ENCODE measurements around the gene MYBPC1.

MYBPC1 gene

DNA sequence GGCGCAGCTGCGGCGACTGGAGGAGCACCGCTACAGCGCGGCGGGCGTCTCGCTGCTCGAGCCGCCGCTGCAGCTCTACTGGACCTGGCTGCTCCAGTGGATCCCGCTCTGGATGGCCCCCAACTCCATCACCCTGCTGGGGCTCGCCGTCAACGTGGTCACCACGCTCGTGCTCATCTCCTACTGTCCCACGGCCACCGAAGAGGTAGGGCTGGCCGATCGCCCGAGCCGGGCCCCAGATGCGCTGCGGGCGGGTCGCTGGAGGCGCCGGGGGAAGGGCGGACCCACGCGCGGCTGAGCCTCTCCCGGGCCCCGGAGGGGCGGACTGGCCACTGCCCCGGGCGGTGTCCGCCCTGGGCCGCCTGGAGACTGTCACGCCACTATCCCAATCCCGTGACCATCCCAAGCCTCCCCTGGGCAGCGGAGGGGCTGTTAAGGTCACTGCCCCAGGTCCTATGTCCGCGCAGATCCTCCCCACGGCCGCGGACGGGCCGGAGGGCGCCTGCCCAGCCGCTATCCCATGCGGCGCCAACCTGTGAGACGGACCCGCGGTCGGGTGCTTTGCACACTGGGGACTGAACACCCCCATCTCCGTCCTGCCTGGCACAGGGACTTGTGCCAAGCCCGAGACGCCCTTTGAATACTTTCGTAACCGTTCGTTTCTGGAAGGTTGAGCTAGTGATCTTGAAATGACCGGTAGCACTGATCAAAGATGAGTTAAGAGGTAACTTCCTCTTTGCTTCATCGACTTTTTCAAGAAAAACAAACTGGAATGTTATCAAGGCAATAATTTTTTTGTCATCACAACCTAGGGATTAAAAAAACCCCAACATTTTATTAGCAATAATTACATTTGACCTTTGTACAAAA, 103.4 kb downstream of the MYBPC1 start:
- peak; percentile 16 for TF ChIP-seq POLR2A (IDR thresholded peaks at IDR 0.05; ENCODE audit: low read depth, low read length)
- peak; percentile 23 for FAIRE-seq

DNA sequence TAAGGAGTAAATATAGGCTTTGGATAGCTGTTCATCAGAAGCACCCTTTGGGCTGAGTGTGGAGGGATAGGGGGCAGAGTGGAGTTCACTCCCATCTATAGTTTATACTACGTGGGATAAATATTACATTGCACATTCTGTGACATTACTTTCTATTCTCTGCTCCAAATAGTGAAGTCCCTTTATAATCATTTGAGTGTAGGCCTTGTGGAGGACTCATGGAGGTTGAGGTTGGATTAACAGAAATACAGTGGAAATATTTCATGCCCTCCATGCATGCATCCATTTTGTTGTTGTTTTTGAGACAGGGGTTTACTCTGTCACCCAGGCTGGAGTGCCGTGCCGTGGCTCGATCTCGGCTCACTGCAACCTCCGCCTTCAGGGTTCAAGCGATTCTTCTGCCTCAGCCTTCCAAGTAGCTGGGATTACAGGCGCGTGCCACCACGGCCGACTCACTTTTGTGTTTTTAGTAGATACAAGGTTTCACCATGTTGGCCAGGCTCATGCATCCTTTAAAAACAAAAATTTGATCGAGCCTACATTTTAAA, 104.1 kb downstream of the MYBPC1 start:
- FAIRE-seq = peak; percentile 20
- TF ChIP-seq POLR2A (IDR thresholded peaks at IDR 0.05; ENCODE audit: low read depth, low read length) = no peak
- peak; percentile 19 for DNase-seq (ENCODE audit: insufficient read length, low spot score)

More for the DNA sequence above, 103.4 kb downstream of the MYBPC1 start:
- peak; percentile 42 for DNase-seq (ENCODE audit: insufficient read length, low spot score)

DNA sequence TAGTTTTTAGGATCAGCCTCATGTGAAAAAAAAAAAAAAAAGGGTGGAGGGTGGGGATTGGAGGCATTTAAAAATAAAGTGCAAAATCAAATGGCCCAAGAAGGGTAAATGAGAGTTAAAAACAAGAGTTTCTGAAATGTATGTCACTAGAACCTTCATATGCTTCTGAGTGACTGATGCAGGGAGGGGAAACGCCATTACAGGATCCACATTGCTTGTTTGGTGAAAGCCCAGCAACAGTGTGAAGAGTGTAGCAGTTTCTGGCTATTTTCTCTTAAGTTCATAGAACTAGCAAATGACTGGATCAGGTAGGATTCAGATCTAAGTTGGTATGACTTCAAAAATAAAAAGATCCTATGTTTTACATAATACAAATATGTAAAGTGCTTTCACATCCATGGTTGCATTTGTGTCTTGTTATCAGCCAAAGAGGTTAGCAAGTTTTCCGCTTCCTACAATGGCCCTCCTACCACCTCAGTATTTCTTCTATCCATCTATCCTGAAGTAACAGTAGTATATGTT, 105.6 kb downstream of the MYBPC1 start:
- DNase-seq (ENCODE audit: insufficient read length, low spot score) (no peak), FAIRE-seq (no peak)
- no peak for TF ChIP-seq POLR2A (IDR thresholded peaks at IDR 0.05; ENCODE audit: low read depth, low read length)

DNA sequence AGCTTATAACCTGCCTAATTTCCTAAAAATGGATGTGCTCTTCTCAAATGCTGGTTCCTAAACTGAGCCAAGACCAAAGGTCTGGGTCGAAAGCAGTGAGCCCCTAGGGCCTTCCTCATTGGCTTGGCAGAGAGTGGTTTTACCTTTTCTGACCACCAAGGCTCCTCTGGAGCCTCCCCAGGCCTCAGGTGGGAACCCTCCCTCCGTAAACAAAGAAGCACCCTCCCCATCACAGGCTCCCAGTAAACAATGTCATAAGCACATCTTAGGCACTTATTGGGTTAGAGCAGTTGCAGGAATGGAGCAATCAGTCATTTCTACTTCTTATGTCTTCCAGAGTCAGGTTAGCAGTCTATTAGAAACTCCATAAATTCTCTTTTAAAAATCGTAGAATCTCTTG, 108.7 kb downstream of the MYBPC1 start:
- no peak for FAIRE-seq
- no peak for TF ChIP-seq POLR2A (IDR thresholded peaks at IDR 0.05; ENCODE audit: low read depth, low read length)
- no peak for DNase-seq (ENCODE audit: insufficient read length, low spot score)

DNA sequence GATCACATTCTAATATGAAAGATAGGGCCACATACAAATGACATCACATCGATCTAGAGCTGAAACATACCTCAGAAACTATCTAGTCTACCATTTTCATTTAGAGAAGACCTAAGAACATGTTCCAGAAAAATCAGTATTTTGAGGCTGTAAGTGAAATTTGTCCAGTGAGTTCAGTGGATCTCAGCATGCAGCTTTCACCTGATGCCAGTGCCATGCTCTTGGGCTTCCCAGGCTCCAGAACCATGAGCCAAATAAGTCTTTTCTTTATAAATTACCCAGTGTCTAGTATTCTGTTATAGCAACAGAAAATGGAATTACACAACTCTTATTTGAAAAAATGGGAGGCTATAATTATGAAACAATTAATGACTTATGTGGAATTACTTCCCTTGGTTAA, 111.6 kb downstream of the MYBPC1 start:
- DNase-seq (ENCODE audit: insufficient read length, low spot score) (no peak), FAIRE-seq (no peak)
- no peak for TF ChIP-seq POLR2A (IDR thresholded peaks at IDR 0.05; ENCODE audit: low read depth, low read length)

DNA sequence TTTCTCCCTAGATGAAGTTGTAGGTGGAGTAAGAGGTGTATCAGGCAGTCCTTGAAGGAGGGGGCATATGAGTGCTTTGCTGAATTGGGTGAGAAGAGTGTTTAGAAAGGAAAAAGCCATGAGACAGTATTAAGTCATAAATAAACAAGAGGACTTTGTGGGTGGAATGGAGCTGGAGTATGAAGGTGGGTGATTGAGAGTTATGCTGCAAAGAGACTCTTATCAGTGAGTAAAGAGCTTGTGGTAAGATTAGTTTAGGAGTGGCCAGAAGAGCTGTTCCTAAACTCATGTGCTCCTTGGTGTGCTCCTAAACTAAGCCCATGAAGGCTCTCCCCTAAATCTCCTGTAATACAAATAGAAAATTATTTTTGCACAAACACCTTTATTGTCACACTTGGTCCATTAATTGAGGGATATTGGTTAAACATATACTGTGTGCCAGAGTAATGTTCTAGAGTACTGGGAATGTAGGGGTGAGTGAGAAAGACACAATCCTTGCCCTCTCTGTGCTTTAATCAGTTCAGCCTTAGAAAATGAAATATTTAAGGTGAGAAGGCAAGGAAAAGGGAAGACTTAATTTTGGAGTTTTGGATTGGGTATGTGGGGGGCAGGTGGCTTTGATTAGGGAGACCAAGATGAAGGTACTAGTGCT, 112.5 kb downstream of the MYBPC1 start:
- DNase-seq (ENCODE audit: insufficient read length, low spot score) = no peak
- TF ChIP-seq POLR2A (IDR thresholded peaks at IDR 0.05; ENCODE audit: low read depth, low read length) = no peak
- FAIRE-seq = no peak

DNA sequence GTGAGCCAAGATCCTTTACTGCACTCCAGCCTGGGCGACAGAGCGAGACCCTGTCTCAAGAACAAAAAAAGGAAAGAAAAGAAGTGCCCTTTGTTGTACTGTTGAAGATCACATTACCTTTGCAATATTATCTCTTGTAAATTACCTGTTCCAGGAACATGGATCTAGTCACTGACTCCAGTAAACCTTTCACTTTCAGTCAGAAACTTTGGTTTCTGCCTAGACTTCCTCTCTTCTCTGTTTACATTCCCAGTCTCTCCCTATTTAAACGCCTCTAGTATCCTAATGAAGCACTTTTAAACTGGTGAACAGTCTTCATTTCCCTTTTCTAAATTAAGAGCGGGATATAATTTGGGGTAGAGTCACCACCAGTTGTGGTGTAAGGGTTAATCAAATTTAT, 115.5 kb downstream of the MYBPC1 start:
- TF ChIP-seq POLR2A (IDR thresholded peaks at IDR 0.05; ENCODE audit: low read depth, low read length) = no peak
- FAIRE-seq (no peak), DNase-seq (ENCODE audit: insufficient read length, low spot score) (no peak)

DNA sequence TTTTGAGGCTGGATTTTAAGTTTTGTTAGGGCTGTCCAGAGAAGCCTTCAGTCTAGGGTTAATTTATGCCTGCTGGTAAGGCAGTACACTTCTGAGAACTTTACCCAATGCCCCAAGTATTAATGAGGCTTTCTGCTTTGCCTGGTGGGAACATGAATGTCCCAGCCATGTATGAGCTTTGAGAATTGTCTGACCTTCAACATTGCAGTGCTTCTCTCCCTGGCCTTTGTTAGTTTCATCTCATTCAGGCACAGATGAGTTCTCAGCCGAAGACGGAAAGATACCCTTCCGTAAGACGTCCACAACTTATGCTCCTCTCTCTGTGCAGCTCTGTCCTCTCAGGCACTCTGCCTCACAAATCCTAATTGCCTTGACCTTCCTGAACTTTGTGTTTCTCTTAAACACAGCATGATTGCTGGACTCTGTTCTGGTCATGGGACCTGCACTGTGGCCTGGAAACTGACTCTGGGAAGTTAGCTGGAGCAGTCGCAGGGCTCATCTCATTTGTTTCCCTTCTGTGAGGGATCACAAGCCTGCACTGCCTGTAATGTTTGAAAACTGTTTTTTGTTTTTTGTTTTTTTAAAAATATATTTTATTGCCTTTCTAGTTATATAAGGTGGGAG, 118.4 kb downstream of the MYBPC1 start:
- TF ChIP-seq POLR2A (IDR thresholded peaks at IDR 0.05; ENCODE audit: low read depth, low read length) = no peak
- FAIRE-seq = peak; percentile 6
- DNase-seq (ENCODE audit: insufficient read length, low spot score) = no peak

DNA sequence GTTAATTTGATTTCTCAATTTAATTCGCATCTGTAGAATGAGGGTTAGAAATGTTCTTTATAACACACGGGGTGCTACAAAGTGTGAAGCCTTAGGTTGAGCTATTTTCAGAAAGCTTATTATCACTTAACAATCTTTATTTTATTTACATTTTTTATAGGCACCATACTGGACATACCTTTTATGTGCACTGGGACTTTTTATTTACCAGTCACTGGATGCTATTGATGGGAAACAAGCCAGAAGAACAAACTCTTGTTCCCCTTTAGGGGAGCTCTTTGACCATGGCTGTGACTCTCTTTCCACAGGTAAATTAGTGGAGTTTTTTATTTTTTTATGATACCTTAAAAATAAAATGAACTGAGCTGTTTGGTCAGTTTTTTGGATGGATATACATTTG, 119.2 kb downstream of the MYBPC1 start:
- FAIRE-seq = no peak
- no peak for TF ChIP-seq POLR2A (IDR thresholded peaks at IDR 0.05; ENCODE audit: low read depth, low read length)
- no peak for DNase-seq (ENCODE audit: insufficient read length, low spot score)

DNA sequence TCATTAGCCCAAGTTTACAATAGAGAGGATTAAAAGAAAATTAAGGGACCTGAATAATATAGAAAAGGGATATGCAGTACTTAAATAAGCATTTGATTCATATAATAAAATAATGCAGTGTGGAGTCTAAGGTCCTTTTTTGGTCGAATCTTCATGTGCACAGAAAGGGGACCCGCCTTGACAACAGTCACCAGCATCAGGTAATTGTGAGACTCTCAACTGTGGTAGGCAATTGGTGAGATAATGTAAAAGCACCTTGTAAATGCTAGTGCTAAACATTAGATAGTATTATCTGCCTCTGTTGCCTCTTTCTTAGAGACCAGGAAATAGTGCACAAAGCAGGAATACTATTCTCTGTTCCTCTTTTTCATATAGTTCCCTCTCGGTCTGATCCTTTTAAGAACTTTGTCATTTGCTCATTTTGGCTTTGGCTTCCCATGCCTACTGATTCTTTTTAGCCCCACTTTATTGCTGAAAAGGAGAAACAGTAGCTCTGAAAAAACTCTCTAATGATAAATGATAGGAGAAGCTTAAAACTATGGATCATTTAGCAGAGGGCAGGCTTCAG, 120.2 kb downstream of the MYBPC1 start:
- no peak for TF ChIP-seq POLR2A (IDR thresholded peaks at IDR 0.05; ENCODE audit: low read depth, low read length)
- DNase-seq (ENCODE audit: insufficient read length, low spot score) (no peak), FAIRE-seq (no peak)

DNA sequence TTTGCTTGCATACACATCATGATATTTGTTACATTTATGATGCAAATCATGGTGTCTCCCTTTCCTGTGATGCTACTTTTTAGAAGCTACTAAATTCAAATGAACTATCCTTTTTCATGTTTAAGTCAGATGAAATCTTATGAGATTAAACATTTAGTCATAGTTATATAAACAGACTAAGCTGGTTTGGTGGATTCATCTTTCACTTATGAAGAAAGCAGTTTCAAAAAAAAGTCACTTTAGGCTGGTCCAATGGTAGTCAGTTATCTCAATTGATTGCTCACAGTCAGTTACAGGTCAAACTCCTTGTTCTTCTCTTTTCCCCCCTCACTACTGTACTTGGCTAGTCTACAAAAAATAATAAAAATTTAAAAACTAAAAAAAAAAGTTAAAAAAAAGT, 124.8 kb downstream of the MYBPC1 start:
- no peak for TF ChIP-seq POLR2A (IDR thresholded peaks at IDR 0.05; ENCODE audit: low read depth, low read length)
- DNase-seq (ENCODE audit: insufficient read length, low spot score) (no peak), FAIRE-seq (no peak)

DNA sequence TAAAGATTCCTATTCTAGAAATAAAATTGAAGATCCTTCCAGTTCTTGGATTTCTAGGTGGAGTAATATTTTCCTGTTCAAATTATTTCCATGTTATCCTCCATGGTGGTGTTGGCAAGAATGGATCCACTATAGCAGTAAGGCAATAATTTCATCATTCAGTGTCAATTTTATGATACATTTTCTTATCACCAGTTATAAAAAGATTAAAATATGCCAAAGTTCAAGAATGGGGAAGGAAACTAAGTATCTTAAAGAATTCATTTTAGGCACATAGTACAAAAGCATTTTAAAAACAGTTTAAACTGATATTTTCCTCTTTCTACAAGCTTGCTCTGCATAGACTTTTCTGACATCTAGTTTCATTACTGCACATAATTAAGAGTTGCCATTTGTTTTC, 125.3 kb downstream of the MYBPC1 start:
- no peak for FAIRE-seq
- TF ChIP-seq POLR2A (IDR thresholded peaks at IDR 0.05; ENCODE audit: low read depth, low read length) = no peak
- DNase-seq (ENCODE audit: insufficient read length, low spot score) = no peak

DNA sequence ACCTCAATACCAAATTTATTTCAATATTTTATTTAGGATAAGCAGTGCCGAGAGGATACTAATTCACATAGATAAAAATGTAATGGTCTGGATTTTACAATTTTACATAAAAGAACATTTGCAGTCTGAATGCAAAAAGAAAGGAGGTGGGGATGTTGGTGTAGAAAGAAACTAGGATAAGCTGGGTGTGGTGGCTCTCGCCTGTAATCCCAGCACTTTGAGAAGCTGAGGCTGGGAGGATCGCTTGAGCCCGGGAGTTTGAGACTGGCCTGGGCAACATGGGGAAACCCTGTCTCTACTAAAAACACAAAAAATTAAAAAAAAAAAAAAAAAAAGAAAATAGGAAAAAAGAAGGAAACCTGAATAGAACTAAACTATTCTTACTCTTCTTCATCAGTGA, 127.6 kb downstream of the MYBPC1 start:
- DNase-seq (ENCODE audit: insufficient read length, low spot score) = no peak
- no peak for TF ChIP-seq POLR2A (IDR thresholded peaks at IDR 0.05; ENCODE audit: low read depth, low read length)
- no peak for FAIRE-seq

DNA sequence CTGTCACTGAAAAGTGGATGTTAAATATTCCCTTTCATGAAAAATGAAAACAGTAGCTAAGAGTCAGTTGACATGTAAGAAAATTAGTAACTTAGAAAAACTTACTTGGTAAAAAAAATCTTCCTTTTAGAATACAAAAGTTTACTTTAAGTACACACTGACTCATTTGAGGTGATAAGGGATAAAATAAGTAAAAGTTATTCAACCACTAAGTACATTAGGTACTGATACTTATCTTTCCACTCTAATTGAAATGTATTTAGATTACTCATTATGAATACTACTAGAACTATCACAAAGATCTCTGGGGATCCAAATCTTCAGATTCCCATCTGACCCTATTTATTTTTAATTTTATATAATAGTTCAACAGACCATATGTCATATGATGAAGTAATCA, 132.3 kb downstream of the MYBPC1 start:
- no peak for TF ChIP-seq POLR2A (IDR thresholded peaks at IDR 0.05; ENCODE audit: low read depth, low read length)
- FAIRE-seq (no peak), DNase-seq (ENCODE audit: insufficient read length, low spot score) (no peak)

All from H54 (cell line).